Glomerular visceral epithelial cell (primary cell): ENCODE measurements around the gene AURKB.
"Not testable (repeated sequence)": the region's sequence is repeated elsewhere in the genome, so short reads cannot be mapped to it uniquely, and the experiment has no call there.

Experiments used
- DNase-seq: peaks from one replicate; pipeline ENCODE4 v3.0.0-alpha.2; 2016; ENCODE audit errors: extremely low spot score

The AURKB gene

DNA sequence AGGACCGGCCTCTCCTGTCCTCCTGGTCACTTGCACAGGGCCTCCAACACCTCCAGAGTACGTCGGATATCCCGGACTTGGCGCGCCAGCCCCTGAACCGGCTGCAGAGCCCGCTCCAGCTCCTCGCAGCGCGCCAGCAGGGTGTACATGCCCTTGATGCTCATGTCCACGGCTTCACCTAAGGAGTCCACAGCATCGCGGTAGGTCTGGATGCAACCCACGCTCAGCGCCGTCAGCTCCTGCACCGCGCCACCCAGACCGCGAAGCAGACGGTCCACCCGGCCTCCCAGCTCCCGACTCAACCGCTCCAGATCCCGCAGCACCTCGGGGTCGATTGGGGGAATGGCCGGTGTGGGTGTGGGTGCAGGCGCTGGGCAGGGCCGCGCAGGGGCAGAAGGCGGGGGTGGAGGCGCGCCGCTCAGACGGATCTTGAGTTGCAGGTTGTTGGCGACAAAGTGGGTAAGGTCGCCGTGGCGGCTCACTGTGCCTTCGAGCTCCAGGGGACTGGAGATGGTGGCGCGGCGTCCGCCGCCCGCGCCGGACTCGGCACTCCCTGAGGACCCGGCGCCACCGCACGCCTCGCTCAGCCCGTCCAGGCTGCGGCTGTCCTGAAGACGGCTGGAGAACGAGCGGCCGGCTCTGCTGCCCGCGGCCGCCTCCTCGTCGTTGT lies 21.2 kb downstream of the AURKB start:
- no peak for DNase-seq

DNA sequence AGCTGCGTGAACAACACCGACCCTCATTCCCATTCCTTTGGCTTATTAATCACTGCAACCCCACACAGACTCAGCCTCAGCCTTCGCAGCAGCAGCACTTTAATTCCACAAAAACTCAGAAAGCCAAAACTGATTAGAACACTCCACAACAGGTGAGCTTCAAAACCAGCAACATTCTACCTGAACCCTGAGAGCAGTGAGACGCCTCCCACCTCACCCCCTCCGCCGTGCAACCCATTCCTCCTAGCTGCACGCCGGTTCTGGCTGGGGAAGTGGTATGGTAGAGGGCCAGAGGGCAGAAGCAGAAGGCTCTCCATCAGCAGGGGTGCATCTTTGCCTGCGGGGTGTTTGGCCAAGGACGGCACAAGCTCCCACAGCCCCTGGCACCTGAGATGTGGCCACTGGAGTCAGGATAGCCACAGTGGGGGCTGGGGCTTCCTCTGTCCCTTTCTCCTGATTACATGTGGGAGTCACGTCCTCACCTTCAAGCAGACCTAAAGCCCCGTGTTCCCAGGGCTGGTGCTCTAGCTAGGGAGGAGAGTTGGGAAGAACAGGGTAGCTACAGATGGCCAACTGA lies 22.0 kb downstream of the AURKB start:
- DNase-seq = no peak

DNA sequence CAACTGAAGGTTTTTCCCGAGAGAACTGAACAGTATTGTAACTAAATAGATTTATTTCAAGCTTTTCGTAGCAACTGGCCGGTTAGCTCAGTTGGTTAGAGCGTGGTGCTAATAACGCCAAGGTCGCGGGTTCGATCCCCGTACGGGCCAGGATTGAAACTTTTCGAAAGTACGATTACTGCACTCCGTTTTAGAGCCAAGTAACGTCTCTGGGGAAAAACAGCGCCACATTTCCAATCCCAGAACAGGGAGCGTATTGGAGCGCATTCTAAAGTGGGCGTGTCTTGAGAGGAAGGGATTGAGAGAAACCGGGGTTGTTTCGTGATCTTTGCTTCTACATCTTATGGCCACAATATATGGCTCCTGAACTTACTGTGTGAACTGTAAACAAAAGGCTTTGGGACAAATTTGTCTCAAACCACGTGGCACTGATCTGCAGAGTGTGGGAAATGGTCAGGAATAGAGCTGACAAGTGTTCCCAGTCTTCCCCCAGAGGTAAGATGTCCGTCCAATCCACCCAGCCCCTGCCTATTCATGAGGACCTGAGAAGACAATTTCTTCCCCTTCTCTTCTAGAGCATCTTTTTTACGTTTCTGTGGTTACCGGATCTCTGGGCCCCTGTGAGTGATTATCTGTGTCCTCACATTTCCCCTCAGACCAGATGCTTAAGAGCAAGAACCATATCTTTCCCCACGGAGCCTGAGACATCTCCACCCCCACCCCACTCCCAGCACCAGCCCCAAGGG lies 22.7 kb downstream of the AURKB start:
- DNase-seq = peak; percentile 99

DNA sequence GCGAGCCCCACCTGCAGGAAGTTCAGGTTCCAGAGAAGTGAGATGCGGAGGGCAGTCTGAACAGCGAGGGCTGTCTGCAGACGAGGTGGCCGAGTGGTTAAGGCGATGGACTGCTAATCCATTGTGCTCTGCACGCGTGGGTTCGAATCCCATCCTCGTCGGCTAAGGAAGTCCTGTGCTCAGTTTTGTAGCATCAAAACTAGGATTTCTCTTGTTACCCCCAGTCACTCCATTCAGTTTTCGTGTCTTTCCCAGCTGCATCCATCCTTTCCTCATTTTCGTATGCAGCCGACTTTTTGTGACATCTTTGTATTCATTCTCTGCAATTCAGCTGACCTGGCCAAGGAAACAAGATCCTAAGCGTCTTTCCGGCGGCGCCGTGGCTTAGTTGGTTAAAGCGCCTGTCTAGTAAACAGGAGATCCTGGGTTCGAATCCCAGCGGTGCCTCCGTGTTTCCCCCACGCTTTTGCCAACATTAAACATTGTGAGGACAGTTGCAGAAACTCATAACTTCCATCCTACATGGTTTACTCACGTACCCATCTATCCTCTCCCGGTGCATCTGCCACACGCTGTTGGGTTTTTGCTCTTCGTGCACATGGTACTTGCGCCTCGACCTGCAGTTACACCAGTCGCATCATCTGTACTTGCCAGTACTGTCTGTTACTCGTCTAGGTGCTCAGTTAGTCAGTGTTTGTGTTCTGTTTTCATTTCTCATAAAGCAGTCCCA lies 23.4 kb downstream of the AURKB start:
- DNase-seq = peak; percentile 97

DNA sequence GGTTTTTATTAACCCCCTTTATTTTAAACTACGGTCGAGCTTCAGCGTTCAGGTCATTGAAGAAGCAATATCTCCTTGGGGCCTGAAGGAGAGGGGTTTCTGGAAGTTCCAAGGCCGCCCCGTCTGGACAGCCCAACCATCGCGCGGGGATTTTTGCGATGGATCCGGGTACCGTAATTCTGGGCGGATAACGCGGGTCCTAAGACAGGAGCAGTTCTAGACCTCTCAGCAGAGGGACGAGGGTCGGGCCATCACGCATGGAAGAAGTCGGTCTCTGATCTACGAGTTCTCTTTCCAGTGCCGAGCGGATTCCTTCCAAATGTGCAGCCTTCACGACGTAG lies 24.0 kb downstream of the AURKB start:
- no peak for DNase-seq

DNA sequence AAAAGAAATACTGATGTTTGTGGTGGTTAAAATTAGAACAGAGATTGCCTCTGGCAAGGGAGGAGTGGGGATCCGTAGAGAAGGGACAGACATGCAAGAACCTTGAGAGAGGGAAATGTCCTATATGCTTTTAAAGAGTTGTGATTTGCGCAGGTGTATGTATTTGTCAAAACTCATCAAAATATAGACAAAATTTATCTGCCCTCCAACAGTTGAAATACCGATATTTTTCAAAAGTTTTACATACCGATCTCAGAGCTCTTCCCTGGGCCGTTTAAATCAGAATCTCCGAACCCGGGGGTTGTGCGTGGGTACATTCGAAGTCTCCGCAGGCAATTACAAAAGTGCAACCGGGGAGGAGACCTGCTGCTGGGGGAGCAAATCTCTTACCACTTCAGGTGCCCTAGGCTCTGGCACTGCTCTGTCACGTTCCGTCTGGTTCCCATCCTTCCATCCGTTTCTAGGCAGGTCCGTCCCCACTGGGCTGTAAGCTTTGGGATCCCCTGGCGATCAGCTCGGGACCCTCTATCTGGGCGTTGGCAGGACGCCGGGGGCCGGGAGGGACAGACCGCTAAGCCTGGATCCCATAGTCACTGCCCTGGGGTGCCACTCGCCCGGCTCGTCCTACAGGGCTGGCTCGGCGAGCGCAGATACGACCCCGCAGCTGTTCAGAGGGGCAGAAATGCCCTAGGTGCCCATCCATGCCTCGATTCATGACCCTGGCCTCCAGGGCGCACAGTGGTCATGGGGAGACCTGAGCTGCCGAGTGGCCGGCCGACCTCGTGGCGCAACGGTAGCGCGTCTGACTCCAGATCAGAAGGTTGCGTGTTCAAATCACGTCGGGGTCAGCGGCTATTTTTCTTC lies 24.6 kb downstream of the AURKB start:
- DNase-seq = peak; percentile 87

DNA sequence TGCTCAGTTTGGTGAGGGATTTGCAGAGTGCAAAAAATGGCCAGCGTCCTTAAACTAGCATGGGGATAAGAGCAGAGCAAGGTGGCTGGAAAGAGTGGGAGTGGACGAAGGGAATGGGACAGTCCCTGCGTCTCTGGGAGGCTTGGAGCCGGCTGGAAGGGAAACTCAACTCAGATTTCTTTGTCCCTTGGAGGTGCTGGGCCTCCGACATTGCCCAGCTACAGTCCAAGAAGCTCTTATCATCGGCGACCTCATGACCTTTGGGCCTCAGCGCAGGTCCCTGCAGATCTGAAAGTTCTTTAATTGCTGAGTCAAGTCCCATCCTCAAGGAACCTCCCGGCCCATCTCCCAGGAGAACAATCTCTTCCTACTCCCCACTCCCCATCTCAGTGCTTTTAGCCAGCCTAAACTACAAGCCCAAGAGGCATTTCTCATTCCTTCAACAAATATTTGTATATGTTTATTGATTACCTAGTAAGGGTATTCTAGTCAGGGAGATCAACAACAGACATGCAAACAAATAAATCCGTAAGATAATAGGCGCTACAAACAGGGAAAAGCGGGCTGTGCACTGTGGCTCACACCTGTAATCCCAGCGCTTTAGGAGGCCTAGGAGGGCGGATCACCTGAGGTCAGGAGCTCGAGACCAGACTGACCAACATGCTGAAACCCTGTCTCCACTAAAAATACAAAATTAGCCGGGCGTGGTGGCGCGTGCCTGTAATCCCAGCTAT lies 33.2 kb downstream of the AURKB start:
- no peak for DNase-seq

DNA sequence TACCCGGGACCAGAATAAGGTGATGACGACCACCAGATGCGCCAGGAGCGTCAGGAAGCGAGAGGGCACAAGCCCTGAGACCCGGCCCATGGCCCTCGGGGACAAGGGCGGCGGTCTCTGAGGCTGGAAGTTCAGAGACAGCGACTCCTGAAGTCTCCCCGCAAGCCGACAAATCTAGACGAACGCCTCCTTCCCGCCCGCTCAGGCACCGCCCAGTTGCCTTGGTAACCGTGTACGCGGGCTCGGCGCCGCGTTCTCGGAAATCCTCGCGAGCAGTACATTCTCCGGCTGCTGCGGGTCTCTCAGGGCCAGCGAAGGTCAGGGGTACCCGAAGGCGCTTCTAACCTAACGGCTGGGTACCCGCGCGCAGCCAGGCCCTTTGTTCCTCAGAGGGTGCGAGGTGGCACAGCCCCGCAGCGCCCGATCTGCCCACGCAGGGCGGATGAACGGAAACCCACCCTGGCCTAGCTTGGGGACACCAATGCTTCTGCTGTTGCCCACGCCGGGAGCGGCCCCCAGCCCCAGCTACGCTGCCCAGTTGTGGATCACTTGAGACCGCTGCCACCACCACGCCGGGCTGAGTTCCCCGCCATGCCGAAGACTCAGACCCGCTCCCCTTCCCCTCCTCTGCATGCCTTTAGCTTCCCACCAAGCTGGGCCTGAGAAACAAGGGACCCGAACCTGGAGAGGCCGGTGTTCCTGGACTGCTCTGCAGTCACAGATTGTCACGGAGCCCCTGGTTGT lies 34.0 kb downstream of the AURKB start, which contains the start of gene TMEM107:
Gene TMEM107 (minus strand): TSS at position 184 of the 744 bp plus-strand sequence. CDS start 94 bp downstream, at position 90.
- peak; percentile 83 for DNase-seq

DNA sequence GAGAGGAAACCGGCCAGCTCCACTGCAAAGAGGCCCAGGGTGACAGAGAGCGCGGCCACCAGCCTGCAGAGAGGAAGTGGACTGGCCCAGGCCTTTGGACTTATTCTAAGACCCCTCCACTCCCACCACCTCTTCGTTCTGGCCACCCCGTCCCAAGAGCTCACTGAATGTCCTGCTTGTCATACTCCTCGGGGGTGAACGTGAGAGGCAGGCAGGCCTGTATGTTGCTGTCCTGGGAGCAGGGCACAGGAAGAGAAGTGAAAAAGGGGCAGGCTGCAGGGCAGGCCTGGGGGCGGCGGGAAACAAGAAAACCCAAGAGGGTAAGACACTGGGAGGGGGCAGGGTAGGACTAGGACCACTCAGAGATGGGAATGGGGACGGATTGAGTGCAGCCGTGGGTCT lies 34.6 kb downstream of the AURKB start:
- peak; percentile 44 for DNase-seq

DNA sequence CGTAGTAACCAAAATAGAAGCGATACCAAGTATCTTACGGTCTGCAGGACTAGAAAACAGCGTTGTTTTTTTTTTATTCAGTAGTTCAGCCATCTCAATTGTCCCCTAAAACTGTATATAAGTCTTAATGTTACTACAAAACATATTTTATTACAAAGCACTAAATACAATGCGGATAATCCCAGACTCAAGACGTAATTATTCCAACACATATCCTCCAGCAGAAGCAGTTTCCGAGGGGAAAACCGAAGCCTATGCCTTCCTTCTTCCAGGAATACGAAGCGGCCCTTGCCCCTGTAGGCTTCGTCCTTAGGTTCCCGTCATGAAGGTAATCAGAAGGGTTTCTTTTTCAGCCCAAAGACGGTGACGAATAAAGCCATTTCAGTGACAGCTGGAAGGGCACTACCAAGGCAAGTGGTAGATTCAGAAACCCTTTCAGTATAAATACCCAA lies 36.5 kb downstream of the AURKB start:
- no peak for DNase-seq

DNA sequence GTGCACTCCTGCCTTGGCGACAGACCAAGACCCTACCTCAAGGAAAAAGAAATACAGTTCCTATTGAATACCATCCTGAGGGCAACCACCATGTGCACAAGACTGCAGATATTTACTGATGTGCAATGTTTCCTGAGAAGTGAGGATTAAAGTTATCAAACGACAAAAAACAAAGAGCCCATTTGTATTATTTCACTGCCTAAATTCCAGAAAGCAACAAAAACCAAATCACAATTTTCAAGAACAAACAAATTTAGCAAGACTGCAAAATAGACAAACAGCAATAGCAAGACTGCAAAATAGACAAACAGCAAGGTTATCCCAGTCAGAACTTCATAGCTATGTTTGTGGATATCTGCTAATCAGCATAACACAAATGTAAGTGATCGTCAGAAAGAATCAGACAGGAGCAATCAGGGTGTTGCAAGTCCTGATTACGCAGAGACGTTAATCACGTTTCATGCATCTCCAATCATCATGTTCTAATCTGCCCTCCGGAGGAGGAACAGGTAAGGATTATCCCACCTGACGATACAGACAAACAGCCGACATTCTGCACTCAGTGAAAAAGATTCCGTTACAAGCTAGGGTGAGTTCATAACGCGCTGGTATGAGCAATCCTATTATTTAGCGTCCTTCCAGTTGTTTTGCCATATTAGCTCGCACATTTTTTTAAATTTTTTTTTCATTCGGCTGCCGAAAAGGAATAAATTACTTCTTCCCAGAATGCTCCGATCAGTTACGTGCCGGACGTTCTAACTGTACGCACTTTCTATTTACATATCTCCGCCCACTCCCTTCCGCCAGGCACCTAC lies 37.1 kb downstream of the AURKB start:
- peak; percentile 96 for DNase-seq

DNA sequence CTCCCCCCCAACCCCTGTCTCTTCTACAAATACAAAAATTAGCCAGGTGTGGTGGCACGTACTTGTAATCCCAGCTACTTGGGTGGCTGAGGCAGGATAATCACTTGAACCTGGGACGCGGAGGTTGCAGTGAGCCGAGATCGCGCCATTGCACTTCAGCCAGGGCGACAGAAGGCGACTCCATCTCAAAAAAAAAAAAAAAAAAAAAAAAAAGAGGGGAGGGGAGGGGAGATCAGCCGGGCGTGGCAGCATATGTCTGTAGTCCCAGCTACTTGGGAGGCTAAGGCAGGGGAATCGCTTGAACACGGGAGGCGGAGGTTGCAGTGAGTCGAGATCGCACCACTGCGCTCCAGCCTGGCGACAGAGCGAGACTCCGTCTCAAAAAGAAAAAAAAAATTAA lies 40.2 kb downstream of the AURKB start:
- DNase-seq = not testable (repeated sequence)

DNA sequence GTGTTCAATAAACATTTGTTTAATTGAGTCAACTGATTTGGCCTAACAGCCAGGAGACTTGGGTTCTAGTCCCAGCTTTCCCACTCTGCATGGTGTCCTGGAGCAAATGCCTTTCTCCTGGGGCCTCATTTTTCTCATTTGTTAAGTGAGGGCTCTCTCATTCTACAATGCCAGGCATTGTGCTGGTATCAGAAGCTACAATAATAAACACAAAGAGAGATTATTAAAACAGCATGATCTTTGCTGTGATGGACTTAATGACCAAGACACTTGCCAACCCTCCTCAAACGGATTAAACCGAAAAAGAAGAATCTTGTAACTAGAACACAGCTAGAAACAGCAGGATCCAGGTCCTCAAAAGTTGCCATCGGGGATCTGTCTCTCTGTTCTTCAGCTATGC lies 42.8 kb downstream of the AURKB start:
- DNase-seq = no peak

DNA sequence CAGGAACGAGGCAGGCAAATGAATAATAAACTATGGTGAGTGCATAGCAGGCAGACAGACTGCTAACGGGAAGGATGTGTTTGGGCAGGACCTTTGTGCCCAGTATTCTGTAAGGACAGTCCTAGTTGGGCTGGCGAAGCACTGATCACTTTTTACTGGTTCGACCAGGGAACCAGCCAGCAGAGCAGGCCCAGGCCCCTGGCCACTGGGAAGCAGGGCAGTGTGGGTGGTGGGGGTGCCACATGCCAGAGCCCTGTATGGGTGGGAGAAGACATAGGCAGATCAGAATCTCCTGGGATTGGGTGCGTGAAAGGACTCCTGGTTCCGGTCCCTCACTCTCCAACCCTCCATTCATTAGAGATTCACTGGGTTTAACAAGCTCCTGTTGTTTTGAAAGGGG lies 43.6 kb downstream of the AURKB start:
- no peak for DNase-seq

DNA sequence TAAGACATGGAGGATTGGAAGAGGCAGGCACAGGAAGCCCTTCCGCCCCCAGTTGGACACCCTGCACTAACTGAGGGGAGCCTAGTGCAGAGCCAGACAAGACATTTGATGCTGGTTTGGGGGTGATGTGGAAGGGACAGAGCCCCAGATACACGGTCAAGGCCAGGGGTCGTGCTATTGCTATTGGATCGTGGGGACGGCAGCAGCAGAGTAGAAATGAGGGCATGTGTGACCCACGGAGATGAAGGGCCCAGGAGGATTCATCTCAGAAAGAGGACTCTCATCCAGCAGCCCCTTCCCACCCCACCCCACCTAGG lies 45.6 kb downstream of the AURKB start:
- DNase-seq = no peak

DNA sequence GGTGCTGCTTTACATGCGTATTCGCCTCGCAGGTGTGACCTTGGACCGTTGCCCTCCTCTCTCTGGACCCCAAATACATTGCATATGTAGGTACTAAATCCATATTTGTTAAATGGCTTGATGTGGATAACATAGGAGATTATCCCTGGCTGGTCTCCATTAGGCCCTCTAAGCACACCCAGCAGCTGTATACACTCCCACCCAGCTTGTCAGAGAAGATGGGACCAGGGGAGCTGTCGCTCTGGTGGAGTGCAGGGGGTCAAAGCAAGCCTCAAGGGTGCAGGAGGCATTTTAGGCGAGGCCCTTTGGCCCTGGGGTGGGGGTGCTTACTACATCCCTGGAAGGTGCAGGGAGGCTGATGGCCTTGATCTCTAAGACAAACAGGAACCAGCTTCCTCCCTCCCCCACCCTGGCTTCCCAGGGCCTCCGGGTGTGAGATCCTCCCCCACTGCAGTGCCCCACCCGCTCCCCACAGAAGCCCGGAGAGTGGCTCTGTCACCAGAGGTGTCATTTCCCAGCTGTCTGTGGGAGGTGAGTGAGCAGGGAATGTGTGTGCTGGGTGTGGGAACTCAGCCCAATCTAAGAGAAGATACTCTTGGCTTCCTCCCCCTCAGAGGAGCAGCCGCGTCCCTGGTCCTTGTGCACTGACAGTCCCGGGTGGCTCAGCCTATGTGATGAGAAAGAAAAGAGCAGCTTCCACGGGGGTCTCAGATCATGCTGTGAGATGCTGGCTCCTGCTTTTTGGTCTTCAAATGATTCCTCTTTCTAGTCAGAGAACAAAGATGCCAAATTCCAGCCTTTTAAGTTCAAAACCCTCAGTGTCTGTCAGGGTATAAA lies 46.2 kb downstream of the AURKB start:
- peak; percentile 51 for DNase-seq

DNA sequence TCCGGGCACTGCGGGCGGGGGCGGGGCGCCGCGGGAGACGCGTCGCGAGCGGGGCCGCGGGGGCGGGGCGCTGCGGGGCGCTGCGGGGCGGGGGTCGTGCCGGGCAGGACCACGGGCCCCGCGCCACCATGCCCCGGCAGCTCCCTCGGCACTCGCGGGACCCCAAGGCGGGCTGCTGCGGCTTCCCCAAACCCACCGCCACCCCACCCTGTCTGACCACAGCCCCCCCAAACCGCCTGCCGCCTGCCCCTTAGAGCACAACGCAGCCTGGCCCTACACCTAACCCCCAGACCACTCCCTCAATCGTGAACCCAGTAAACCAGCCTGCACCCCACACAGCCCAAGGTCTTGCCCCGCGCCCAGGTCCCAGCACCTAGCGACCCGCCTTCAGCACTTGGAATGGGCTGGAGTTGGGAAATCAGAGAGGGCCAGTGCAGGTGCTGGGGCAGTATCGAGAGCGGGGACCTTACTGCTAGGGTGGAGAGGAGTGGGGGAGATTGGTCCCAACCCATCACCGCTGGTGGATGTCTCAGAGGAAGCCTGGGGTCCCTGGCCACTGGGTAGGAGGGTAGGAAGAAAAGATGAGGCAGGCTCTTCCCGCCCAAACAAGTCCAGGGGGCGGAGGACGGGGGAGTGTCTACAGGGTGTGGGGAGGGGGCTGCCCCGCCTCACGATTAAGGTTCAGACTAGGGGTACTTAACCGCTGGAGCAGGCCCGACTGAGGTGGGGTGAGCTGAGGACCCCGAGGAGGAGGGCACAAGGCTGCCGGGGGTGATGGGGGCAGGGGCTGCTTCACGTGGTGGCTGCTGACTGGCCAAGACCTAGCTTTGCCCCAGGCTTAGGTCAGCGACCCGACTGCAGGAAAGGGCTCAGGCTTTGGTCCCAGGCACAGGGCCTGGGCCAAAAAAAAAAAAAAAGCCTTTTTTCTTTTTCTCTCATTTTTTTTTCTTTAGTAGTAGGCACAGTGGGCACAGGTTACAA lies 47.1 kb downstream of the AURKB start:
- no peak for DNase-seq
